Heart left ventricle (tissue), 13 donors: ENCODE measurements around the gene ASB6.

Source experiments
- CTCF ChIP-seq, 12 donors: fragments of 200-600 bp; sonication (generic) in 4 of 12; IDR thresholded peaks; one replicate each; pipeline versions ENCODE4 v1.5.0 to v1.8.0; 2018 to 2022; ENCODE audit warnings: antibody characterized with exemption in 12 of 12, mild to moderate bottlenecking in 5 of 12
- POLR2A ChIP-seq, 2 donors: fragments of 450-650 bp; IDR thresholded peaks; one replicate each; pipeline ENCODE4 v1.6.1; 2017; ENCODE audit warnings: antibody characterized with exemption in 2 of 2, mild to moderate bottlenecking in 2 of 2, moderate library complexity in 2 of 2
- donor health status: ischemic (EF 13 %, LVEDD 7.1; RV severe dilation, severe dysfunction).
- donor health status: DM: no; HTN: yes; CAD: no.
- donor health status: DM: no; HTN: no; CAD: no.
- donor health status: ischemic (EF 25% LVEDD 6.9; RV normal size, moderate dysfunction).
- donor health status: ischemic (EF 25% LVEDD 5.7; RV mildly dilated, moderate dysfunction).
- donor health status: ischemic (EF 35%, LVEDD 5.7; RV mildly dilated, moderate dysfunction).
- donor health status: nonischemic (EF 11% LVEDD 7.7; RV severe dilation, severe dysfunction).
- donor health status: DM: yes; HTN: yes; CAD: no.
- donor health status: PGD.
- donor health status: ischemic (EF 29% LVEDD 5.4; RV normal size, mild dysfunction).
- donor health status: nonischemic (EF 23%, LVEDD 6.1; RV moderate dilation, normal function).

GRCh38 chr9:129629251-129629820, 12.6 kb downstream of the ASB6 start:
- no peak for TF ChIP-seq POLR2A (IDR thresholded peaks at IDR 0.05)
- no peak for TF ChIP-seq CTCF (IDR thresholded peaks at IDR 0.05)
